ENCODE data around the gene COX5B. TPM values are rescaled to one million over a fixed set of nuclear protein-coding genes. Genes with fewer than 3 reads are reported as not detected.
"Not testable (repeated sequence)": the region's sequence is repeated elsewhere in the genome, so short reads cannot be mapped to it uniquely, and the experiment has no call there.

The COX5B gene
- polyA plus RNA-seq, 4 donors = 213 to 1,324 (median 783) TPM

- DNase-seq; H3K4me3 ChIP-seq (ENCODE audit: low read depth in 1 of 3, low read length in 3 of 3); H3K4me1 ChIP-seq (ENCODE audit: control insufficient read depth in 3 of 3, insufficient read depth in 2 of 3, low read depth in 1 of 3, low read length in 2 of 3); H3K27me3 ChIP-seq (ENCODE audit: control insufficient read depth in 3 of 3, insufficient read depth in 3 of 3, low read length in 3 of 3); H3K9me3 ChIP-seq (ENCODE audit: control insufficient read depth in 2 of 2, insufficient read depth in 1 of 2, low read depth in 1 of 2, low read length in 1 of 2); FAIRE-seq; H3K27ac ChIP-seq (ENCODE audit: low read depth in 1 of 3, low read length in 2 of 3); H3K36me3 ChIP-seq (ENCODE audit: control insufficient read depth in 3 of 3, insufficient read depth in 2 of 3, low read depth in 1 of 3, low read length in 3 of 3): not testable (repeated sequence)
- WGBS, 3 donors = 75% methylated on average over 3 of the region's 8 CpGs; no CpG with 5 or more reads in 2 of the 3 donors
Measured at GRCh38 chr2:97615746-97616145, 30.1 kb upstream of the COX5B start.

GRCh38 chr2:97617911-97618310 lies 28.0 kb upstream of the COX5B start:
- Histone ChIP-seq H3K4me3 (ENCODE audit: low read depth in 1 of 3, low read length in 3 of 3) (no peak overlapping the region), H3K36me3 (ENCODE audit: control insufficient read depth in 3 of 3, insufficient read depth in 2 of 3, low read depth in 1 of 3, low read length in 3 of 3) (no peaks in the 10 kb centered on the region), H3K9me3 (ENCODE audit: control insufficient read depth in 2 of 2, insufficient read depth in 1 of 2, low read depth in 1 of 2, low read length in 1 of 2) (no peaks in the 10 kb centered on the region), H3K27ac (ENCODE audit: low read depth in 1 of 3, low read length in 2 of 3) (no peak overlapping the region), H3K27me3 (ENCODE audit: control insufficient read depth in 3 of 3, insufficient read depth in 3 of 3, low read length in 3 of 3) (no peaks in the 10 kb centered on the region), H3K4me1 (ENCODE audit: control insufficient read depth in 3 of 3, insufficient read depth in 2 of 3, low read depth in 1 of 3, low read length in 2 of 3) (no peaks in the 10 kb centered on the region)
- FAIRE-seq (no peak), DNase-seq (no peak)
- WGBS, 3 donors = 62 to 92% (median 85%) methylated on average over 3 to 6 of the region's 6 CpGs

- FAIRE-seq; H3K27ac ChIP-seq (ENCODE audit: low read depth in 1 of 3, low read length in 2 of 3); H3K36me3 ChIP-seq (ENCODE audit: control insufficient read depth in 3 of 3, insufficient read depth in 2 of 3, low read depth in 1 of 3, low read length in 3 of 3); H3K4me1 ChIP-seq (ENCODE audit: control insufficient read depth in 3 of 3, insufficient read depth in 2 of 3, low read depth in 1 of 3, low read length in 2 of 3); H3K27me3 ChIP-seq (ENCODE audit: control insufficient read depth in 3 of 3, insufficient read depth in 3 of 3, low read length in 3 of 3); H3K9me3 ChIP-seq (ENCODE audit: control insufficient read depth in 2 of 2, insufficient read depth in 1 of 2, low read depth in 1 of 2, low read length in 1 of 2); H3K4me3 ChIP-seq (ENCODE audit: low read depth in 1 of 3, low read length in 3 of 3); DNase-seq: not testable (repeated sequence)
- 68 to 81% (median 70%) methylated on average over 5 to 9 of the region's 14 CpGs for WGBS, 3 donors
Measured at GRCh38 chr2:97618939-97619827, 26.7 kb upstream of the COX5B start.

GRCh38 chr2:97620492-97620891 lies 25.4 kb upstream of the COX5B start:
- FAIRE-seq = not testable (repeated sequence)

GRCh38 chr2:97622976-97623375 lies 22.9 kb upstream of the COX5B start:
- H3K27me3 ChIP-seq (ENCODE audit: control insufficient read depth in 3 of 3, insufficient read depth in 3 of 3, low read length in 3 of 3); H3K27ac ChIP-seq (ENCODE audit: low read depth in 1 of 3, low read length in 2 of 3); H3K4me1 ChIP-seq (ENCODE audit: control insufficient read depth in 3 of 3, insufficient read depth in 2 of 3, low read depth in 1 of 3, low read length in 2 of 3); DNase-seq; H3K4me3 ChIP-seq (ENCODE audit: low read depth in 1 of 3, low read length in 3 of 3); H3K9me3 ChIP-seq (ENCODE audit: control insufficient read depth in 2 of 2, insufficient read depth in 1 of 2, low read depth in 1 of 2, low read length in 1 of 2); FAIRE-seq; H3K36me3 ChIP-seq (ENCODE audit: control insufficient read depth in 3 of 3, insufficient read depth in 2 of 3, low read depth in 1 of 3, low read length in 3 of 3): not testable (repeated sequence)

More at GRCh38 chr2:97620492-97620891, 25.4 kb upstream of the COX5B start:
- H3K27me3 ChIP-seq (ENCODE audit: control insufficient read depth in 3 of 3, insufficient read depth in 3 of 3, low read length in 3 of 3); H3K27ac ChIP-seq (ENCODE audit: low read depth in 1 of 3, low read length in 2 of 3); H3K4me3 ChIP-seq (ENCODE audit: low read depth in 1 of 3, low read length in 3 of 3); H3K36me3 ChIP-seq (ENCODE audit: control insufficient read depth in 3 of 3, insufficient read depth in 2 of 3, low read depth in 1 of 3, low read length in 3 of 3); H3K9me3 ChIP-seq (ENCODE audit: control insufficient read depth in 2 of 2, insufficient read depth in 1 of 2, low read depth in 1 of 2, low read length in 1 of 2); H3K4me1 ChIP-seq (ENCODE audit: control insufficient read depth in 3 of 3, insufficient read depth in 2 of 3, low read depth in 1 of 3, low read length in 2 of 3); DNase-seq: not testable (repeated sequence)
- WGBS, 3 donors = 77 to 94% (median 87%) methylated on average over 1 of the region's 1 CpG

- not testable (repeated sequence) for H3K27ac ChIP-seq (ENCODE audit: low read depth in 1 of 3, low read length in 2 of 3); H3K9me3 ChIP-seq (ENCODE audit: control insufficient read depth in 2 of 2, insufficient read depth in 1 of 2, low read depth in 1 of 2, low read length in 1 of 2); FAIRE-seq; H3K36me3 ChIP-seq (ENCODE audit: control insufficient read depth in 3 of 3, insufficient read depth in 2 of 3, low read depth in 1 of 3, low read length in 3 of 3); H3K4me1 ChIP-seq (ENCODE audit: control insufficient read depth in 3 of 3, insufficient read depth in 2 of 3, low read depth in 1 of 3, low read length in 2 of 3); DNase-seq; H3K4me3 ChIP-seq (ENCODE audit: low read depth in 1 of 3, low read length in 3 of 3); H3K27me3 ChIP-seq (ENCODE audit: control insufficient read depth in 3 of 3, insufficient read depth in 3 of 3, low read length in 3 of 3)
- 27 to 44% (median 32%) methylated on average over 1 to 4 of the region's 8 CpGs for WGBS, 3 donors
Measured at GRCh38 chr2:97625354-97626048, 20.4 kb upstream of the COX5B start.

- not testable (repeated sequence) for H3K9me3 ChIP-seq (ENCODE audit: control insufficient read depth in 2 of 2, insufficient read depth in 1 of 2, low read depth in 1 of 2, low read length in 1 of 2); H3K4me3 ChIP-seq (ENCODE audit: low read depth in 1 of 3, low read length in 3 of 3); H3K4me1 ChIP-seq (ENCODE audit: control insufficient read depth in 3 of 3, insufficient read depth in 2 of 3, low read depth in 1 of 3, low read length in 2 of 3); FAIRE-seq; H3K27ac ChIP-seq (ENCODE audit: low read depth in 1 of 3, low read length in 2 of 3); H3K36me3 ChIP-seq (ENCODE audit: control insufficient read depth in 3 of 3, insufficient read depth in 2 of 3, low read depth in 1 of 3, low read length in 3 of 3); H3K27me3 ChIP-seq (ENCODE audit: control insufficient read depth in 3 of 3, insufficient read depth in 3 of 3, low read length in 3 of 3); DNase-seq
- 68 to 86% (median 82%) methylated on average over 8 of the region's 8 CpGs for WGBS, 3 donors
Measured at GRCh38 chr2:97626049-97626430, 19.8 kb upstream of the COX5B start.

GRCh38 chr2:97644023-97644717 lies 1.7 kb upstream of the COX5B start:
- no peak for FAIRE-seq
- Histone ChIP-seq H3K9me3 (ENCODE audit: control insufficient read depth in 2 of 2, insufficient read depth in 1 of 2, low read depth in 1 of 2, low read length in 1 of 2) (no peaks in the 10 kb centered on the region), H3K36me3 (ENCODE audit: control insufficient read depth in 3 of 3, insufficient read depth in 2 of 3, low read depth in 1 of 3, low read length in 3 of 3) (peaks cover 8 to 13% (median 11%) of the 10 kb centered on the region in 3 donors), H3K4me1 (ENCODE audit: control insufficient read depth in 3 of 3, insufficient read depth in 2 of 3, low read depth in 1 of 3, low read length in 2 of 3) (peaks cover 0 to 8% (median 8%) of the 10 kb centered on the region in 3 donors), H3K27ac (ENCODE audit: low read depth in 1 of 3, low read length in 2 of 3) (no peak overlapping the region), H3K4me3 (ENCODE audit: low read depth in 1 of 3, low read length in 3 of 3) (no peak overlapping the region), H3K27me3 (ENCODE audit: control insufficient read depth in 3 of 3, insufficient read depth in 3 of 3, low read length in 3 of 3) (no peaks in the 10 kb centered on the region)
- WGBS, 3 donors = 94 to 99% (median 98%) methylated on average over 4 of the region's 4 CpGs
- no peak for DNase-seq
